Measurements from ENCODE around the gene BUD13. TPM values are rescaled to one million over a fixed set of nuclear protein-coding genes. Genes with fewer than 3 reads are reported as not detected.

Gene BUD13
- polyA plus RNA-seq, 3 donors = 8.1 to 17.8 (median 11.0) TPM

GRCh38 chr11:116701876-116702275 lies 70.9 kb downstream of the BUD13 start:
- 55 to 66% (median 61%) methylated on average over 2 of the region's 2 CpGs for WGBS, 3 donors
- H3K27ac ChIP-seq (ENCODE audit: low read depth, low read length) = no peak overlapping the region

GRCh38 chr11:116701297-116701801 lies 71.4 kb downstream of the BUD13 start:
- no peak overlapping the region for H3K27ac ChIP-seq (ENCODE audit: low read depth, low read length)
- WGBS, 3 donors = 90 to 91% (median 90%) methylated on average over 7 of the region's 7 CpGs

GRCh38 chr11:116700586-116701220 lies 72.1 kb downstream of the BUD13 start:
- no peak overlapping the region for H3K27ac ChIP-seq (ENCODE audit: low read depth, low read length)
- WGBS, 3 donors = 93 to 95% (median 94%) methylated on average over 6 of the region's 6 CpGs

Other genes starting within 250 kb of the BUD13 start
- gene ZPR1, start 15.0 kb upstream of the BUD13 start, polyA plus RNA-seq = 10 to 100 TPM; 23.7 to 39.2 (median 27.7) TPM
- gene APOA5, start 18.9 kb upstream of the BUD13 start, polyA plus RNA-seq = 1 to 10 TPM in 1 of 3 donors, not detected in 2; 4.7 TPM
- gene APOA4, start 50.3 kb upstream of the BUD13 start, polyA plus RNA-seq = 1 to 10 TPM in 1 of 3 donors, under 1 TPM in 1, not detected in 1; 0.31 to 1.4 TPM
- gene APOC3, start 56.9 kb upstream of the BUD13 start, polyA plus RNA-seq = under 1 TPM in 2 of 3 donors, not detected in 1; 0.21 to 0.43 TPM
- gene APOA1, start 64.6 kb upstream of the BUD13 start, polyA plus RNA-seq = 1 to 10 TPM in 2 of 3 donors, under 1 TPM in 1; 0.45 to 3.5 (median 1.3) TPM

All from adipose tissue (tissue), 3 donors.